ENCODE measurements around the gene COL5A1.
"Not testable (repeated sequence)": the region's sequence is repeated elsewhere in the genome, so short reads cannot be mapped to it uniquely, and the experiment has no call there.

COL5A1 gene

GRCh38 chr9:134657666-134658377 lies 16.2 kb downstream of the COL5A1 start:
- DNase-seq (ENCODE audit: low spot score), result no peak

GRCh38 chr9:134658378-134658955 lies 16.9 kb downstream of the COL5A1 start:
- no peak for DNase-seq (ENCODE audit: low spot score)

GRCh38 chr9:134659688-134660131 lies 18.1 kb downstream of the COL5A1 start:
- DNase-seq (ENCODE audit: low spot score), result no peak

GRCh38 chr9:134660407-134660806 lies 18.8 kb downstream of the COL5A1 start:
- DNase-seq (ENCODE audit: low spot score), result no peak

GRCh38 chr9:134661299-134661698 lies 19.7 kb downstream of the COL5A1 start:
- DNase-seq (ENCODE audit: low spot score), result no peak

GRCh38 chr9:134661791-134662142 lies 20.2 kb downstream of the COL5A1 start:
- DNase-seq (ENCODE audit: low spot score), result no peak

GRCh38 chr9:134662143-134662876 lies 20.7 kb downstream of the COL5A1 start:
- DNase-seq (ENCODE audit: low spot score), result no peak

GRCh38 chr9:134663084-134663483 lies 21.5 kb downstream of the COL5A1 start:
- no peak for DNase-seq (ENCODE audit: low spot score)

GRCh38 chr9:134663753-134664415 lies 22.3 kb downstream of the COL5A1 start:
- DNase-seq (ENCODE audit: low spot score), result no peak

- no peak for DNase-seq (ENCODE audit: low spot score)
These were observed 22.8 kb downstream of the COL5A1 start for GRCh38 chr9:134664446-134664845.

- DNase-seq (ENCODE audit: low spot score), result no peak
These were observed 24.6 kb downstream of the COL5A1 start for GRCh38 chr9:134666208-134666607.

GRCh38 chr9:134666831-134667230 lies 25.2 kb downstream of the COL5A1 start:
- no peak for DNase-seq (ENCODE audit: low spot score)

GRCh38 chr9:134668977-134669376 lies 27.4 kb downstream of the COL5A1 start:
- DNase-seq (ENCODE audit: low spot score), result not testable (repeated sequence)

- no peak for DNase-seq (ENCODE audit: low spot score)
These were observed 27.9 kb downstream of the COL5A1 start for GRCh38 chr9:134669399-134669955.

GRCh38 chr9:134670042-134670525 lies 28.5 kb downstream of the COL5A1 start:
- no peak for DNase-seq (ENCODE audit: low spot score)

- no peak for DNase-seq (ENCODE audit: low spot score)
These were observed 29.3 kb downstream of the COL5A1 start for GRCh38 chr9:134670851-134671281.

- no peak for DNase-seq (ENCODE audit: low spot score)
These were observed 29.9 kb downstream of the COL5A1 start for GRCh38 chr9:134671341-134672113.

- DNase-seq (ENCODE audit: low spot score), result no peak
These were observed 34.8 kb downstream of the COL5A1 start for GRCh38 chr9:134676361-134676760.

- DNase-seq (ENCODE audit: low spot score), result no peak
These were observed 35.3 kb downstream of the COL5A1 start for GRCh38 chr9:134676886-134677285.

- DNase-seq (ENCODE audit: low spot score), result no peak
These were observed 36.1 kb downstream of the COL5A1 start for GRCh38 chr9:134677743-134678142.

- no peak for DNase-seq (ENCODE audit: low spot score)
These were observed 36.6 kb downstream of the COL5A1 start for GRCh38 chr9:134678206-134678605.
